ENCODE data around the gene TAC4.

The TAC4 gene

GRCh38 chr17:49866019-49866380 is 18.1 kb upstream of the TAC4 start:
- no peak for DNase-seq (ENCODE audit: low read depth)
- H3K4me3 ChIP-seq (ENCODE audit: low read length): no peak overlapping the region
- TF ChIP-seq CTCF (conservative IDR thresholded peaks at IDR 0.05; ENCODE audit: low read depth, low read length): no peak

GRCh38 chr17:49862781-49863331 is 15.0 kb upstream of the TAC4 start:
- no peak for TF ChIP-seq CTCF (conservative IDR thresholded peaks at IDR 0.05; ENCODE audit: low read depth, low read length)
- no peak overlapping the region for H3K4me3 ChIP-seq (ENCODE audit: low read length)
- no peak for DNase-seq (ENCODE audit: low read depth)

- no peak overlapping the region for H3K4me3 ChIP-seq (ENCODE audit: low read length)
- no peak for DNase-seq (ENCODE audit: low read depth)
- peak; percentile 76 for TF ChIP-seq CTCF (conservative IDR thresholded peaks at IDR 0.05; ENCODE audit: low read depth, low read length)
Measured at GRCh38 chr17:49861150-49861884, 13.4 kb upstream of the TAC4 start.

GRCh38 chr17:49859991-49860953 is 12.4 kb upstream of the TAC4 start:
- TF ChIP-seq CTCF (conservative IDR thresholded peaks at IDR 0.05; ENCODE audit: low read depth, low read length): no peak
- no peak for DNase-seq (ENCODE audit: low read depth)
- no peak overlapping the region for H3K4me3 ChIP-seq (ENCODE audit: low read length)

GRCh38 chr17:49858796-49859195 is 10.9 kb upstream of the TAC4 start:
- no peak for TF ChIP-seq CTCF (conservative IDR thresholded peaks at IDR 0.05; ENCODE audit: low read depth, low read length)
- no peak for DNase-seq (ENCODE audit: low read depth)
- no peak overlapping the region for H3K4me3 ChIP-seq (ENCODE audit: low read length)

- TF ChIP-seq CTCF (conservative IDR thresholded peaks at IDR 0.05; ENCODE audit: low read depth, low read length): no peak
- H3K4me3 ChIP-seq (ENCODE audit: low read length): no peak overlapping the region
- no peak for DNase-seq (ENCODE audit: low read depth)
Measured at GRCh38 chr17:49854126-49854525, 6.3 kb upstream of the TAC4 start.

Measured in retinal pigment epithelial cell (primary cell).